ENCODE measurements around the gene UFC1. TPM values are rescaled to one million over a fixed set of nuclear protein-coding genes. Genes with fewer than 3 reads are reported as not detected.

The UFC1 gene
- total RNA-seq, 1 donor from 2014 or later, result 142 TPM

Other genes starting within 250 kb of the UFC1 start
- gene ITLN2, start 199.2 kb upstream of the UFC1 start, total RNA-seq, result not detected in 2 replicates
- gene F11R, start 132.8 kb upstream of the UFC1 start, total RNA-seq, result 145 and 248 TPM in 2 replicates
- gene TSTD1, start 115.0 kb upstream of the UFC1 start, total RNA-seq, result 45.1 and 106 TPM in 2 replicates
- 61.1 and 80.9 TPM in 2 replicates for gene USF1, start 108.0 kb upstream of the UFC1 start, total RNA-seq
- 0.17 TPM in 1 of 2 replicates, not detected in the other for gene ARHGAP30, start 84.1 kb upstream of the UFC1 start, total RNA-seq
- 0.75 and 25.0 TPM in 2 replicates for gene NECTIN4, start 64.4 kb upstream of the UFC1 start, total RNA-seq
- gene KLHDC9, start 55.6 kb upstream of the UFC1 start, total RNA-seq, result 10.8 and 11.5 TPM in 2 replicates
- gene PFDN2, start 35.9 kb upstream of the UFC1 start, total RNA-seq, result 28.7 and 37.1 TPM in 2 replicates
- 25.7 and 26.8 TPM in 2 replicates for gene NIT1, start 35.9 kb upstream of the UFC1 start, total RNA-seq
- gene DEDD, start 21.3 kb upstream of the UFC1 start, total RNA-seq, result 18.2 and 34.8 TPM in 2 replicates
- 1.7 and 16.2 TPM in 2 replicates for gene USP21, start 5.5 kb downstream of the UFC1 start, total RNA-seq
- 24.9 and 36.8 TPM in 2 replicates for gene PPOX, start 12.4 kb downstream of the UFC1 start, total RNA-seq
- gene B4GALT3, start 23.5 kb downstream of the UFC1 start, total RNA-seq, result 16.8 and 25.5 TPM in 2 replicates
- under 0.01 and 0.35 TPM in 2 replicates for gene ADAMTS4, start 45.1 kb downstream of the UFC1 start, total RNA-seq
- gene NDUFS2, start 48.4 kb downstream of the UFC1 start, total RNA-seq, result 175 and 194 TPM in 2 replicates
- not detected in 2 replicates for gene FCER1G, start 61.3 kb downstream of the UFC1 start, total RNA-seq
- gene APOA2, start 69.7 kb downstream of the UFC1 start, total RNA-seq, result not detected in 2 replicates
- gene TOMM40L, start 72.1 kb downstream of the UFC1 start, total RNA-seq, result 16.5 and 17.4 TPM in 2 replicates
- gene NR1I3, start 84.2 kb downstream of the UFC1 start, total RNA-seq, result not detected in 2 replicates
- gene PCP4L1, start 104.8 kb downstream of the UFC1 start, total RNA-seq, result 0.30 TPM in 1 of 2 replicates, not detected in the other
- gene MPZ, start 156.0 kb downstream of the UFC1 start, total RNA-seq, result 0.45 and 1.4 TPM in 2 replicates
- 45.8 and 103 TPM in 2 replicates for gene SDHC, start 160.4 kb downstream of the UFC1 start, total RNA-seq
- gene CFAP126, start 213.9 kb downstream of the UFC1 start, total RNA-seq, result not detected in 2 replicates

All from renal cortical epithelial cell (primary cell).